Amniotic epithelial cell (primary cell): ENCODE data around the gene PLA2G4A.

Source experiments
- DNase-seq: peaks from one replicate; pipeline ENCODE4 v3.0.0-alpha.2; 2010; ENCODE audit warnings: low read depth

The PLA2G4A gene

DNA sequence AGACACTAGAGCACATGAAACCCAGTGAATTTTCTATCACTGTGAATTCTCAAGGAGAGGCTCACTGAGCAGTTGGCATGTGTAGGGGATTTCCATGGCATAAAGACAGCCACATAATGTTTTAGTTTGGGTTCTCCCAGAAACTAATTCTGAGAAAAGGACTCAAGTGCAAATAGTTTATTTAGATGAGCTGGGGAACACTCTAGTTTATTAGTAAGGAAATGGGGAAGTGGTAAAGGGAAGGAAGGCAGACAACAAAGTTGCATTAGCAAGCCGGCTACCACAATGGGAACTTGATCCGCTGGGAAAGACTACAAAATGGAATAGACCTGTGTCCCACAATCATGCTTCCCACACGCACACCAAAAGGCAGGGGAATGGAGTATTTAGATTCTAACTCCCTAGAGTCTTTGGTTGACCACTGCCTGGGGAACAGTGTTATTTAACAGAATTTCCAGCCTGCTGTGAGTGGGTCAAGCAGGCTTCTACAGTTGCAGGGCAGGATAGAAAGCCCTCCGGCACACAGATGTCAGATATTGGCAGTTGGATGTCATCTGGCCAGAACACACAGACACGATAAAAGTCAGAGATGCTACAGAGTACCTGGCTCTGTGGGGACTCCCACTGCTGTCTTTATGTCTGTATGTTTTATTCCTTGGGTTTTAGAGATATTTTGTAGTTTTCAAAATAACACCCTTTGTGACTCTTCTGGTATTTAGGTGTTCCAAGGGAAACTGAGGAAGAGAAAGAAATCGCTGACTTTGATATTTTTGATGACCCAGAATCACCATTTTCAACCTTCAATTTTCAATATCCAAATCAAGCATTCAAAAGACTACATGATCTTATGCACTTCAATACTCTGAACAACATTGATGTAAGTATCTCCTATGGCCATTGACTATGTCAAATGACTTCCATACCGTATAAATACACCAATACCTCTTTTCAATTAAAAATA is 150.1 kb downstream of the PLA2G4A start:
- no peak for DNase-seq

DNA sequence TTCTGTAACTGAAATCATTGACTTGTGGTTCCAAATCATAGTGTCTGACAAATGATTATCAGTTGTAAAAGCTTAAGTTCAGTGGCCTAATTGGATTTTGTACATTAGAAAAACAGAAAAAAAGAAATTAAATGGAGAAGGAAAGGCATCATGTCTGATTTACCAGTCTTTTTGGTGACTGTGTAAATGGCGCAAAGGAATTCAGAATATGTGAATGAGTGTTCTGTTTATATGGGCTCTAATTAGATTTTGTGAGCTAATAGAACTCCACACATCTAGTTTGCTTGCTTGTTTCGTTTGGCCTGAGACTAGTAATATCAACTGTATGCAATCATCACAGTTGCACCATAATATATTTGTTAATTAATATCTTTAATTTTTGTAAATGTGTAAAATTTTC is 151.7 kb downstream of the PLA2G4A start:
- no peak for DNase-seq

DNA sequence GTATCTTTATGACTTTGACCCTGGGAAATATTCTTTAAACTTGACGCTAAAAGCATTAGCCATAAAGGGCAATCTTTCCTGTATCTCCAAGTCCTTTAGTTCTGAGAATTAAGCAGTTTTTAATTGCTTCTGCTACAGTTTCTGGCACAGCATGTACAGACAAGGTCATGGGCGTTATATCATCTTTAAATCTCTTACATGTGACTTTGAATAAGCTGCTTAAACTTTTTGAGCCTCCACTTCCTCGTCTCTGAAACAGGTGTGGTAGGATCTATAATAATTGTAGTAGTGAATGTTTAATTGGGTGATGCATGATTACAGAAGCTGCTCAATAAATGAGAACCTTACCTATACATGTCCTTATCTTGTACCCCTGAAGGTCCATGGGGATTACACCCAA is 153.4 kb downstream of the PLA2G4A start:
- DNase-seq: no peak

DNA sequence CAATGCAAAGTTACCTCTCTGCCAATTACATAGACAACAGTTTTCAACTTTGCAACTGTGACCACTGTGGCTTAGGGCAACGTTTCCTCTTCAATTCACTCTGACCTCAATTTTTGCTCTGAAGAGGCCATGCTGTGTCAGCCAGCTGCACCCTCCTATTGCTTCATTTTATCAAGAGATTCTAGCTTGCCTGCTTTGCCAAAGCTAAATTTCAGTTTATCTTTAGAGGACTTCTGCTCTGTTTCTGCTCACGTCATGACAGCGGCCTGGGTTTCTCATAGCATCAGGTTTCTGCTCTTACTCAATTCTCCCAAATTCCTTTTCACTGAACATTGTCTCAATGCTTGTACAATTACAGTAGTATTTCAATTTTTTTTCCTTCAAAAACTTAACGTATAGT is 154.6 kb downstream of the PLA2G4A start:
- peak; percentile 98 for DNase-seq

DNA sequence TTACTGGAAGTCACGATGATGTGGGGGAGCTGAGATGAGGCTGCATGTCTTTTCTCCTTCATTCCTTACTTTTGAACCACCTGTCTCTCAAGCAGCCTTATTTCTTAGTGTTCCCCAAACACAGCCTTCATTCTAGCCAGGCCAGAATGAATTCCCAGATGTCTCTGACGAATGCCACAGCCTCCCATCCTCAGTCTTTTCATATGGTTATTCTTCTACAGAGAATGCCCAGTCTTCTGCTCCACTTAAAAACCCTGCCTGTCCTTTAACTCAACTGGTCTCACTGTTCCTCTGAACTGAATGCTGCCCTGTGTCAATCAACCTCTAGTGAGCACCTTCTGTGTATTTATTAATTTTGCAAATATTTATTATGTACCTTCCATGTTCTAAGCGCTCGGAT is 156.2 kb downstream of the PLA2G4A start:
- DNase-seq: no peak

DNA sequence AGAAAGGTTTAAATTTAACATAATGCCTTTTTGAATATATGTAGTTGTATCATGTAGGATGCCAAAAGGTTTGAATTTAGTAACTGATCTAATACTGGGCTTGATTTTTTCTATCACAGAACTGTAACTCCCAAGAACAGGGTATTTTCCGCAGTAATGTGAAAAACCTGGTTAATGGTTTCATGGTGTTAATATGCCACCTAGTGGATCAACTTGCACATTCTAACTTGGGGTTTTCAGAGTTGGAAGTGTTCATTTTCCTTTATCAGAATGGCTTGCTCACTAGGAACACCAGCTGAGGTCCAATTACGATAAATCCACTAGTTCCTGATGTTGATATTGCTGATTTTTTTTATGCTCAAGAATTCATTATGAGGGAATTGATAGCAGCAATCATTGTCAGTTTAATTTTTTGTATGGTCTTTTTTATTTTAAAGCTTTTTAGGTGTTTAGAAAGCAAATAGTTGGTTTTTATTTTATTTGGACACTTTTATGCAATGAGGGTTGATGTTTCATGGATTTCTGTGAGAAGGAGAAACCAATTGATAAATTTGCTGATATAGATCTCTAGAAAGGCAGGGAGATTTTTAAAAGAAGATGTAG is 157.2 kb downstream of the PLA2G4A start:
- peak; percentile 73 for DNase-seq

DNA sequence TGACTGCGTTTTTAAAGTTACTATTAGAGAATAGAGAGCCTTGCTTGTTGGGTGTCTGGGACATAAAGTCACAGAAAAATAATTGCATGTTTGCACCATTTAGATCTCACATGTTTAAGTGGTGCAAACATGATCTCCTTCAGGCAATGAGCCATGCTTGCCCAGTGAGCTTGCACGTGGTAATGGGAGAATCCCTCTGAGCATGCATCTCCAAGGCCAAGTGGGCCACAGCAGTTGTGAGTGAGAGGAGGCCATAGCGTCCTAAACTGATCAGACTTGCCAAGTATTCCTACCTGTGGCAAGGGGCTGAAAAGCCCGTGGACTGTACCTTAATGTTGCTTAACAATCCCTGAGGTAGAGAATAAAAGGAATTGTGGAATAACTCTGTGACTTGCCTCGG is 158.3 kb downstream of the PLA2G4A start:
- DNase-seq: no peak

DNA sequence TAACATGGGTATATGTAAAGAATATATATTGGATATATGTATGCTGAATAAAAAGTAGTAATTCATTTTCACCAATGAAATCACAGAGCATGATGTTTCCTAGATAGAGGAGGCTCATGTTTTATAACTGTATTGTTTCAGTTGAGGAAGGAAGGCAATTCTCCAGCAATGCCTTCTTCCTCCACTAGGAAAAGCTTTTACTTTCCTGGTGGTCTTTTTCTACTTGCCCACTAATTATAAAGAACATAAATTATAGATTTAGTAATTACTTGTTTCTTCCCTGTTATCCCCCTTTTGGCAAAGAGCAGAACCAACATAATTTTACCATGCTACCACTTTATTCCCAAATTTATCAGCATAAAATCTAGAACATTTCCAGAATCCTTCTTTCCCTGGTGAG is 159.0 kb downstream of the PLA2G4A start:
- DNase-seq: no peak

DNA sequence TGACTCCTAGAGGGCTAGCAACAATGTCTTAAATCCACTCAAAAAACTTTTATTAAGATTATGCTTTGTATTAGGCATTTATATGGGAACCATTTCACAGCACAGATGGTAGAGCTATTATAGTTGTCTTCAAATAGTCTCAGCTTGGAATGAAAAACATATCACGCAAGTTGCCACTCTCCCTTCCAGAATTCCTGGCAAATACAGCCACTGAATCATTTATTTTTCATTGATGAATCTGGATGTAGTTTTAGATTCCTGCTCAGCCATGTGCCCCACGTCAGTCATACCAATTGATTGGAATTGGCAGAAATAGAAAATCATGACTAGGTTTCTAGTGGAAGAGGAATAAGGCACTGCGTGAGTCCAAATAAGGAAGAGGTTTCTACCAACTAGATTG is 165.2 kb downstream of the PLA2G4A start:
- DNase-seq: no peak

DNA sequence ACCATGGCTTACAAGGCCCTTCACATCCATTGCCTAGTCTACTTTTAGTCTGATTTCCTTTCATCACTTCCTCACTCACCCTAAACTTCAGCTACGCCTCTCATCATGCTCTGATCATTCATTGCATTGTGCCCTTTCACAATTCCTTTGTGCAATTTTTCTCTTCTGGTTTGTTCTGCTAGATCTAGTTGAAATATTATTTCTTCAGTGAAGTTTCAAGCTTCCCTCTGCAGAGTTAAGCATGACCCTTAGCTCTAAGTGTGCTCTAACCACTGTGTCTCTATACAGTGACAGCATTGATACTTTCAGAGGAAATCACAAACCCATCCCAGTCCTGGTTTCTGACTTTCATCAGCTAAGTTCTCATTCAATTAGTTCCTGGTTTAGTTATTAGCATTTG is 166.1 kb downstream of the PLA2G4A start:
- no peak for DNase-seq

DNA sequence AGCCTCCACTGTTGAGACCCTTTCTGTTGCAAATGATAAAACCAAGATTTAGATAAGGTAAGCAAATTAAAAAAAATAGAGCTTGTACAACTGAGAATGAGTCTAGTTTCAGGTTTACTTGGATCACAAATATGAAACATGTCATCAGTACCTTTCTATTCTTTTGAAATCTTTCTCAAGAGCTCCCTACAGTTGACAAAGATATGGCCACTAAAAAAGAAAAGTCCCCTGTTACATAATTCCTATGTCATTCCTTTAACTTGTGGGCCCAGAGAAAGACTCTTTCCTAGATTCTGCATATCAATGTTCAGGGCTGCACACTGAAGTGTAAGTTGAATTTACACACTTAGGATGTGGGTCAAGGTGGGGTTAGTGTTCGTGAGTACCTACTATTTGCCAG is 168.1 kb downstream of the PLA2G4A start:
- DNase-seq: no peak

DNA sequence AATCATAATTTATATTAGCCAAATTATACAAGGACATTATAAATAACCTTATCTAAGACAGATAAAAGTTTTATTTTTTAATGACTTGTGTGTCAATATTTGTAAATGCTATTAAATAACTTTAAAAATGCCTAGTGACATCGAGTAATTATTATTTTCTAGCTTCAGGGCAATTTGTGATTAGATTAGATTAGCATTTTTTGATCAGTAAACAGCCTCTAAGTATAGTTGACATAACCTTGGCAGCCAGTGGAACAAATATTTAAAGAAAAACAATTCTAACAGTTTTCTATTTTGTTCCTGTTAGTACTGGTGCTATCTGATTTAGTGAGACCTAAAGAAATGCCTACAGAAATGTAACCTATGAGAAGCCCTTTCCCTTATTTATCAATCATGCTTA is 169.1 kb downstream of the PLA2G4A start:
- DNase-seq: no peak

DNA sequence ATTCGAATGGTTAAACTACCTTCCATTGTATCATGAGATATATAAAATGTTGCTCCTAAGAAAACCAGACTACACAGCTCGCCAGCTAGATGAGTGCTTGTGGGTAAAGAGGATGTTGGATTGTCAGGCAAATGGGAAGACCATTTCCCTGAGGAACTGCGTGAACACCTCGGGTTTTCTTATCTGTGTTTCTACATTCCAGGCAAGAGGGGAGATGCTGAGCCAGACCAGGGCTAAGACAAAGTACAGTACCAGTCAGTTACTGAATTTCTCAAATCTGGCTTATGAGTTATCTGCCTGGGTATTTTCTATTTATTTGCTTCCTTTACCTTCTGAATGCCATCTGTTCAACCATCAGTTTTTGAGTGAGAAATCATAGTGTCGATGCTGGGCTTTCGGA is 170.8 kb downstream of the PLA2G4A start:
- peak; percentile 80 for DNase-seq

DNA sequence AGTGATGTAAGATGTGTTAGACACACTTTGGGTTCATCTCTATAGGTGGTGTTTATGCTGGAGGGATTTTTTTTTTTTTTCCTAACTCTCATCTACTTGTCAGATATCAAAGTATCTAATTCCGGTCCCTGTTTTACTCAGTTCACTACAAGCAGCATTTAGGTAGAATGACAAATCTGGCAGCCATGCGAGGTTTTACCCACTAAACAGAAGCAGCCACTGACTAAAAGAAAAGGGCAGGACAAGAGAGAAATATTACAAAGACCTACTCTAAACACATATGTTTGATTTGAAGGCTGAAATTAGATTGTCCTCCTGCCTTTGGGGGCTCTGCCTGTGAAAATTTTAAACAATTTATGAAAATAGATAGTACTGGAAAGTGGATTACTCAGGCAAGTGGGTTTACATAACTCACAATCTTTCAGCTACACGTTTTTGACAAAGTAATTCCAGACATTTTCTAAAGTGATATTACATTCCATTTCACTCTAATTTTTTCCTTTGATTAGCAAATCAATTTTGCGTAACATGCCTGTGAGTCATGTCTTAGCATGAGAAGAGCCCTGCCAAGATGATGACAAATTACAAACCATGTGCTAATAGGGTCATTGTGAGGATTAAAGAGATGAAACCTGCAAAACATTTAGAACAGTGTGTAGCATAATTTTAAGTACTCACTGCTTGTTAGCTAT is 172.6 kb downstream of the PLA2G4A start:
- peak; percentile 93 for DNase-seq

DNA sequence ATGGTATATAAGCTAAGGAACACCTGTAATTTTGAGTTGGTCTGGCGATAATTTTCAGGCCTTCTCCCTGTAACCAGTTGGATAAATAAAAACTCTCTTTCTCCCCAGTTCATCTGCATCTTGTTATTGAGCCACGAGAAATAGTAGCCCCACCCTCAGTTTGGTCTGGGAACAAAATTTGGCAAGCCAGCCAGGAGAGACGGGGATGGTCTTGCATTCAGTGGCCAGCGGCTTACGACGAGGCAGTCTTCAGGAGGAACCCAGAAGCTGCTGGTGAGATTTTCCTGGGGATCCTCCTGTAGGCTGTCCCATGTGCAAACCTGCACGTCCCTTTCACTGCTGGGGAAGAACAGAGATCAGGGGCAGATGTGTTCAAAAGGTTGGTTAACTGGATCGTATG is 174.6 kb downstream of the PLA2G4A start:
- DNase-seq: no peak

DNA sequence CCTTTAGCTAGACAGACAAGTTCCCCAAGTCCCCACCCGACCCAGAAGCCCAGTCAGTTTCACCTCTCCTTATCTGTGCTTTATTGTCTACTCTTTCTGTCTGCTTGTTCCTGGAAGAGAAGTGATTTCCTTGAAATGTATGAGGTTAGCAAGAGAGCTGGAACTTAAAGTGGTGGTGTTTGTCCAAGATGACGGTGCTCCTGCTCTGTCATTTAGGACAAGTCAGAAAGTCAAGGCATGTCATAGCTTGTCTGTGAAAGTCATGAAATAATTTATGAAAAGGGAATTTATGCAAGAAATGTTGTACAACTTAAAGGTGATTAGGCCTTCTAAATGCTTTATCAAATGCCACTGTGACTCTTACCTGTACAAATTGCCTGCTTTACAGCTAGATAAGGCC is 178.1 kb downstream of the PLA2G4A start:
- no peak for DNase-seq

DNA sequence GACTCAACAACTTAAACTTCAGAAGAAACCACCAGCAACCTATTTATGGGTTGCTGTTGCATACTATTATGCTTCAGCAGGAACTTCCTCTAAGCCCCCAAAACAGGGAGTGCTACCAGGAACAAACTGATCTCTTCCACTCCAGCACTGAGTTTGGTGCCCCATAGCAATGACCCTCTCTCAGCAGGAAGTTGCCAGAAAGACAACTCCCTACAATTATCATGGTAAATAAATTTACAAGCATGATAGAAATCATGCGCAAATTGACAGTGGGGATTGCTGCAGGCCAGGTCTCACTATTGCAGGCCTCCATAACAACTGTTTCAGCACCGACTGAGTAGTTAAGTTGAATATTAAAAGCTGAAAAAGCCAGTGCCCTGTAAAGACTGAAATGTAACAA is 180.6 kb downstream of the PLA2G4A start:
- DNase-seq: no peak

DNA sequence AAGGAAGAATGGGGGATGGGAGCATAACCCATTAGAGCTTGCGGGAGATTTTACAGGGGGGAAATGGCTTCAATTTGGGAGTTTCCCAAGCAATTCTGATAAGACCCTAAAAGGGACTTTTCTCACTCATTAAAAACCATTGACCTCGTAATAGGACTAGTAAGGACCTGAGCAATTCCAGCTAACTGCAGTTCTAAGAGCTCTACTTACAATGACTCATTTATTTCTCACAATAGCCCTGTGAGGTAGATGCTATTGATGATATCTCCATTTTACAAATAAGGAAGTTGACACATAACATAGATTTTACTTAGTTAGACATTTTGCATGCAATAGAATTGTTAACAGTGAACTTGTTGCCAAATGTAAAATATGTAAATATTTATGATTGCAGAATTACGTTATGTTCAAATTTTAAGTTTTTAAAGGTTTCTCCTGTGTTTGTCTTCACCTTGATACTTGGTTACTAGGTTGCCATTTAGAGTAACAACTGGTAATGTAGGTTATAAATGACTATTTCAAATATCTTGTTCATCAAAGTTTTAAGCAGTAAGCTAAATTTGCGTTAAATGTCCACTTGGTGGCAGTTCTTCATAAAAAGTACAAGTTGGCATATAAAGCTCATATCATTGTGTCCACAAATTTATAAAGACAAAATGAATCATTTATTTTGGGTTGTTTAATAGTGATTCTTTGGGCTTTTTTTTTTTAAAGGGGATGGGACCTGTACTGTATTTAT is 182.0 kb downstream of the PLA2G4A start:
- no peak for DNase-seq

DNA sequence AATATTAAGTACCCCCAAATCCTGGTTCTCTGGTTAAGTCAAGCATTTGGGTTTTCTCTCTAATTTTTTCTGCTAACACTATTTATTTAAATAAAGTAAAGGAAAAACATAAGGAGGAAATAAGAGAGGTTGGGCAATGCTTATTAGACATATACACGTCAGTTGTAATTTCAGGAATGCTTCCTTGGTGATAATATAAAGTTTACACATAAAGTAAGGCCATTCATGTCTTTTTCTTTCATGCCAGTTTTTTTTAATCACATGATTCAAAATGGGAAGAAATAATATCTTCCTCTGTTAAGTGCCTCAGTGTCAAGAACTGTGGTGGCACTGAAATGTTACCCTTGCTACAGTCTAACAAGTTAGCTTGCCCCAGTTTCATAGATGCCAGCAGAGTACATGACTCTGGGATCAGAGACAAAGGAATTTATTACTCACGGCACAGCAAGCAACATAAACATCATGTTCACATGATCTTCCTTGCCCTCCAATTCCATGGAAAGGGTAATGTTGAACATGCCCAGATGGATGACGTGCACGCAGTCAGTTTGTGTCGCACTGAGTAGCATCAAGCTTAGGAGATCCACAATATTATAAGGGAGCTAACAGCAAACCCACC is 184.9 kb downstream of the PLA2G4A start:
- peak; percentile 41 for DNase-seq

DNA sequence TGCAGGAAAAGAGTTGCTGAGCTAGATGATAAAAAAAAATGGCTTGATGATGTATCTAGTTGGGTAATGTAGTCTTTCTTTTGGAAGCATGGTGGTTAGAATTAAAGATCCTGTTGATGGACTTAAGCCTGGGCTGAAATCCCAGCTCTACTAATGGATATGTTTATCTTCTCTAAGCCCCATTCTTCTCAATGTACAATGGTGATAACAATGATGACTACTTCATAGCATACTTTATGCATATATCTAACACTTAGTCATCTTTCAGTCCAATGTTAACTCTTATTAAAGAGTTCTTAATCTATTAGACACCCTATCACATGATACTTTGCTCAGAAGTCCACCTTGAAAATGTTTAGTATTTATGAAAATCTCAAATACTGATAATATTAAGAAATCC is 189.5 kb downstream of the PLA2G4A start:
- peak; percentile 40 for DNase-seq

DNA sequence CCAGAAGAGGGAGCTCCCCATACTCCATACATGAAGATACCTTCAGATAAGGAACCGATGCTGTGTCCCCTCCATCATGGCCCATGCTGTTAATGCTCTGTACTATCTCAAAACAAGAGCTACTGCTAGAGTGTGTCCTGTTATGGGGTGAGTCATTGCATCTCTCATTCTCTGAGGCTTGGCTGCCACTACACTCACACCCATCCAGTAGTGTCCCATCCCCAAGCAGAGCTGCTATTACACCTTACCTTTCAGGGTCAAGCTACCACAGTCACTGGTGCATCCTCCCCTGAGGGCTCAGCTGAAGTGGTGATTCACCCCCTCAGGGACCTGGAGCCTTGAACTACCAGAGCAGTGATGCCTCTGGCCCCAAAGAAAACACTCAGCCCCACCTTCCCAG is 198.5 kb downstream of the PLA2G4A start:
- no peak for DNase-seq
